Mesothelial cell of epicardium (in vitro differentiated cells): ENCODE measurements around the gene KCNN3. TPM values are rescaled to one million over a fixed set of nuclear protein-coding genes. Genes with fewer than 3 reads are reported as not detected.
A peak's percentile ranks its signal among the peaks of the same experiment; 100 is the strongest.

Source experiments
- DNase-seq, 2 experiments: peaks; one replicate each; pipeline ENCODE4 v3.0.0; 2021; ENCODE audit warnings: low spot score in 2 of 2; ENCODE audit not compliant: unreplicated experiment in 2 of 2
- H3K27ac Mint-ChIP-seq: 2 replicates; pipeline ENCODE4 v1.8.0; 2021; ENCODE audit warnings: mixed read lengths
- H3K27me3 Mint-ChIP-seq: 2 replicates; pipeline ENCODE4 v1.8.0; 2021; ENCODE audit warnings: low read depth, mixed read lengths
- H3K36me3 Mint-ChIP-seq: 2 replicates; pipeline ENCODE4 v1.8.0; 2021; ENCODE audit warnings: mixed read lengths
- H3K4me1 Mint-ChIP-seq: 2 replicates; pipeline ENCODE4 v1.8.0; 2021; ENCODE audit warnings: mixed read lengths
- H3K4me3 Mint-ChIP-seq: 2 replicates; pipeline ENCODE4 v1.8.0; 2021; ENCODE audit warnings: mild to moderate bottlenecking, moderate library complexity, mixed read lengths
- H3K9me3 Mint-ChIP-seq: 2 replicates; pipeline ENCODE4 v1.8.0; 2021; ENCODE audit warnings: mixed read lengths
- CTCF ChIP-seq: fragments of 200-600 bp; sonication (generic); IDR thresholded peaks from one replicate; pipeline ENCODE4 v1.5.0; 2021; ENCODE audit warnings: antibody characterized with exemption; ENCODE audit not compliant: unreplicated experiment
- total RNA-seq: library from RNA; stranded (reverse); gene quantifications from 3 replicates; pipeline ENCODE4 v1.2.1, GENCODE V29; 2021

The KCNN3 gene
- total RNA-seq, 1 donor from 2014 or later, result 1.2 TPM

GRCh38 chr1:154735804-154736168, 134.3 kb downstream of the KCNN3 start:
- DNase-seq, result no peak
- H3K9me3 Mint-ChIP-seq, result peaks cover under 1% of the 10 kb centered on the region
- peaks cover 19% of the 10 kb centered on the region for H3K4me1 Mint-ChIP-seq
- no peak overlapping the region for H3K27ac Mint-ChIP-seq
- no peaks in the 10 kb centered on the region for H3K36me3 Mint-ChIP-seq
- TF ChIP-seq CTCF, result no peak
- no peak overlapping the region for H3K4me3 Mint-ChIP-seq
- peaks cover 44% of the 10 kb centered on the region for H3K27me3 Mint-ChIP-seq

GRCh38 chr1:154735061-154735803, 134.8 kb downstream of the KCNN3 start:
- TF ChIP-seq CTCF, result no peak
- Mint-ChIP-seq H3K27me3 (peaks cover 40% of the 10 kb centered on the region), H3K27ac (no peak overlapping the region), H3K4me1 (peaks cover 25% of the 10 kb centered on the region), H3K4me3 (no peak overlapping the region), H3K36me3 (no peaks in the 10 kb centered on the region), H3K9me3 (no peaks in the 10 kb centered on the region)
- DNase-seq, result no peak

GRCh38 chr1:154733621-154734020, 136.5 kb downstream of the KCNN3 start:
- no peaks in the 10 kb centered on the region for H3K9me3 Mint-ChIP-seq
- TF ChIP-seq CTCF, result no peak
- no peaks in the 10 kb centered on the region for H3K36me3 Mint-ChIP-seq
- no peak for DNase-seq
- H3K27me3 Mint-ChIP-seq, result peaks cover 27% of the 10 kb centered on the region
- no peak overlapping the region for H3K27ac Mint-ChIP-seq
- no peak overlapping the region for H3K4me3 Mint-ChIP-seq
- H3K4me1 Mint-ChIP-seq, result peaks cover 38% of the 10 kb centered on the region

GRCh38 chr1:154730986-154731489, 139.0 kb downstream of the KCNN3 start:
- H3K27me3 Mint-ChIP-seq, result peaks cover 9% of the 10 kb centered on the region
- DNase-seq, result peak in 1 of 2 experiments; percentile 52
- H3K4me3 Mint-ChIP-seq, result no peak overlapping the region
- TF ChIP-seq CTCF, result no peak
- H3K4me1 Mint-ChIP-seq, result peaks cover 32% of the 10 kb centered on the region
- no peaks in the 10 kb centered on the region for H3K36me3 Mint-ChIP-seq
- H3K9me3 Mint-ChIP-seq, result no peaks in the 10 kb centered on the region
- H3K27ac Mint-ChIP-seq, result peak overlapping the region; percentile 75

GRCh38 chr1:154730259-154730658, 139.8 kb downstream of the KCNN3 start:
- Mint-ChIP-seq H3K36me3 (no peaks in the 10 kb centered on the region), H3K9me3 (no peaks in the 10 kb centered on the region), H3K4me3 (no peak overlapping the region), H3K27ac (peak overlapping the region; percentile 75), H3K4me1 (peaks cover 32% of the 10 kb centered on the region), H3K27me3 (peaks cover 5% of the 10 kb centered on the region)
- no peak for TF ChIP-seq CTCF
- DNase-seq, result no peak
